NCI-H1048 (cell line): ENCODE measurements around the gene PRMT7.

Experiments
- DNase-seq: peaks from one replicate; lab custom pipeline; 2025; lab: John Stamatoyannopoulos, UW

Gene PRMT7

DNA sequence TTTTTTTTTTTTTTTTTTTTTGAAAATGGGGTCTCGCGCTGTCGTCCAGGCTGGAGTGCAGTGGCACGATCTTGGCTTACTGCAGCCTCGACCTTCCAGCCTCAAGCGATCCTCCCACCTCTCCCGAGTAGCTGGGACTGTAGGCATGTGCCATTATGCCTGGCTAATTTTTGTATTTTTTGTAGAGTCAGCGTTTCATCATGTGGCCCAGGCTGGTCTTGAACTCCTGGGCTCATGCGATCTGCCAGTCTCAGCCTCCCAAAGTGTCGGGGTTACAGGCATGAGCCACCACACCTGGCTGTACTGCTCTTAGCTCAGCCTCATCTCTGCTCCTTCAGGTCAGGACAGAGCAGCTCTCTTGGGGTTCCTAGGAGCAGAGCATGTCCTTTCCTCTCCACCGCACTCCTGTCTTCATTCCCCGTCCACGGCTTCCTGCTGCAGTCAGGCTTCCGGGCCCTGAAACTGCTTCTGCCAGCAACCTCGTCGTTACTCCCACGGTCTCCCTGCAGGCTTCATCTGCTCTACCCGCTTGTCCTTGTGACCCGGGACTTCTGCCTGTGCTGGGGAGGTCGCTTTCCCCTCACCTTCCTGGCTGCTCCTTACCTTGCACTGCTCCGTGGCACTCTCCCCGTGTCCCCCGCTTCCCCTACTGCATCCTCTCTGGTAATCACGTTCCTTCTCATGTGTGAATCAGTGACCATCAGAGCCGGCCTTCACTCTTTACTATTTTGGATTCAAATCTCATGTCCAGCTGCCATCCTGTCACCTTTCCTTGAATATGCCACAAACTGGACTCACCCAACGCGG, 38.0 kb downstream of the PRMT7 start:
- no peak for DNase-seq

DNA sequence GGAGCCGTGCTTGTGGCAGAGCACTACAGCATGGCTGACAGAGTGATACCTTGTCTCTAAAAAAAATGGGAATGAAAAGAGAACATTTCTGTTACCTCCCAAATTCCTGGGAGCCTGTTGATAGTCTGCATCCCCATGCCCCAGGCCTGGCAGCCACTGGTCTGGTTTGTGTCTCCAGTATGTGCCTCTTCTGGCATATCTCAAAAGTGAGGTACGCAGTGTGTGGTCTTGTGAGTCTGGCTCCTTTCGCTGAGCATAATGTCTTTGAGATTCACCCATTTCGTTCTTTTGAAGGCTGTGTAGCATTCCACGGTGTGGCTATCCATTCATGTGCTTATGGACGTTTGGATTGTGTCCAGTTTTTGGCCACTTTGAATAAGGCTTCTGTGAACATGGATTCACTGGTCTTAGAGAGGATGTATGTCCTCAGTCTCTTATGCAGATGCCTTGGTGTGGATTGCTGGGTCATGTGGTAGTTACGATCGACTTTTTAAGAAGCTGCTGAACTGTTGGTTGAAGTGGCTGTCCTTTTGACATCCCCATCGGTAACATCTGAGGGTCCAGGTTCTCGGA, 39.1 kb downstream of the PRMT7 start:
- no peak for DNase-seq

DNA sequence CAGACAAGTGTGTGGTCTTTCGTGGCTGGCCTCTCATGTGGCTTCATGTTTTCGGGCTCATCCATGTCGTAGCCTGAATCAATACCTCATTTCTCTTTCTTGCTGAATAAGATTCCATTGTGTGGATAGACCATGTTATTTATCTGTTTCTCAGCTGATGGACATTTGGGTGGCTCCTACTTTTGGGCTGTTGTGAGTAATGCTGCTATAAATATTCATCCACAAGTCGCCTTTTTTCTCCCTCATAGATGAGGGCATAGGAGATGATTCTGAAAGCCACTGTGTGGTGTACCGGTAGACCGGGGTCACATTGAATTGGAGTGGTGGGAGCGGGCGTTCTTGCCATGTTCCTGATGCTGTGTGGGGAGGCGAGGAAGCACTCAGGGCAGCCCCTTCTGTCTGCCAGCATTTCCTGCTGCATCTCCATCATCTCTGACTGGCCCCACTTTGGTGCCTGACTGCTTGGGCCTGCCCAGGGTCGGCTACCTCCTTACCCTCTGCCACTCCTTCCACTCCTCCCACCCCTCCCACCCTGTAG, 40.1 kb downstream of the PRMT7 start:
- DNase-seq: no peak

DNA sequence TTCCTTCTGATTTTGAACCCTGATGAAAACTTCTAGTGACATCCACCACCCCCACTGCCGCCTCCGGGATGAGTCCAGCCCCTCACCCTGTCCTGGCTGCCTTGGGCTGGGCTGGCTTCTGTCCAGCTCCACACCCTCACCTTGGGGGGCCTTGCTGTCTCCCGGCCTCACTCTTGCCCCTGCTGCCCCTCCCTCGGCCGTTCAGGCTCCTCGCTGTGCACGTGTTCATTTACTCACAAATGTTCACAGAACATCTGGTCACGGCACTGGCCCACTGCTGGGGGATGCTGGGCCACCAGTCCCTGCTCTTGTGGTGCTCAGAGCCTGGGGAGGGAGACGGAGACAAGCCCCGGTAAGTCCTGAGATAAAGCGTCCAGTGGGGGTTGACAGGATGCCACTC, 40.6 kb downstream of the PRMT7 start:
- no peak for DNase-seq

DNA sequence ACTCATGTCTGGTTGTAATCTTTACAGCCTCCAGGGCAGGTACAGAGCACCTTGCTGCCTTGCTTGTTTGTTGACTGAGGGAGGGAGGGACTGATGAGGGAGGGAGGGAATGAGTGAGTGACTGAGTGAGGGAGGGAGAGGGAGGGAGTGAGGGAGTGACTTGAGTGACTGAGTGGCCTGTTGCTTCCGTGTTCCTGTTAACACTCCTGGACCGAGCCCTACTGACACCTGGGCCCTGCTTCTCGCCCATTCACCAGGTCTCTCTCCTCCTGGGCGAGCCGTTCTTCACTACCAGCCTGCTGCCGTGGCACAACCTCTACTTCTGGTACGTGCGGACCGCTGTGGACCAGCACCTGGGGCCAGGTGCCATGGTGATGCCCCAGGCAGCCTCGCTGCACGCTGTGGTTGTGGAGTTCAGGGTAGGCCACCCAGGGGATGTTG, 41.2 kb downstream of the PRMT7 start:
- DNase-seq: no peak

DNA sequence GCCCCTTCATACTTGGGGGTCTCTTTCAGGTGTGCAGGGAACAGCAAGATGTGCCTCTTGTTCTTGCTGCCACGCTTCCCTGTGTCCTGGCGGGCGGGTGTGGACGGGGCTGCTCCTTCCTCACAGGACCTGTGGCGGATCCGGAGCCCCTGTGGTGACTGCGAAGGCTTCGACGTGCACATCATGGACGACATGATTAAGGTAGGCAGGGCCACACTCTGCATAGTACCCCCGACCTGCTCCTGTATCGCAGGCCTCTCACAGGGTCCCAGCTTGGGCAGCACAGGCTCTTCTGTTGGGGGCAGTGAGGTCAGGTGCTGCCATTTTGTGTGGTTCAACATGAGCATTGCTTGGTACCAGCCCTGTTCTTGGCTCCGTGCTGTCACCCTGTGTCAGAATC, 42.5 kb downstream of the PRMT7 start:
- no peak for DNase-seq

DNA sequence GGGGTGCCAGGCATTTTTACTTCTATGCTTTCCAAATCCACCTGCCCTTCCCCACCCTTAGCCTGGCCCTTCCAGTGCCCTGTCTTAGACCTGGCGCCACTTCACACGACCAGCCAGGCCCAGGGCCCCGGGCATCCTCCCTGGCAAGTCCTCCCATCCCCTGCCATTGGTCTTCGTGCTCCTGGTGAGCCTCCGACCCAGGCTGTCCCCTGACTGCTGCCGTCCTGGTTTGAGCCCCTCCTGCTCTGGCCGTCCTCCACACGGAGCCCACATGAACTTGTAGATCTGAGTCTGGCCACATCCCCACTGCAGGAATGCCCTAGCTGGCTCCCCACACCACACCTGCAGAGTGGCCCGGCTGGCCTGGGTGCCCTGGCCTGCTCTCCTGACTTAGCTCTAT, 44.0 kb downstream of the PRMT7 start:
- no peak for DNase-seq

DNA sequence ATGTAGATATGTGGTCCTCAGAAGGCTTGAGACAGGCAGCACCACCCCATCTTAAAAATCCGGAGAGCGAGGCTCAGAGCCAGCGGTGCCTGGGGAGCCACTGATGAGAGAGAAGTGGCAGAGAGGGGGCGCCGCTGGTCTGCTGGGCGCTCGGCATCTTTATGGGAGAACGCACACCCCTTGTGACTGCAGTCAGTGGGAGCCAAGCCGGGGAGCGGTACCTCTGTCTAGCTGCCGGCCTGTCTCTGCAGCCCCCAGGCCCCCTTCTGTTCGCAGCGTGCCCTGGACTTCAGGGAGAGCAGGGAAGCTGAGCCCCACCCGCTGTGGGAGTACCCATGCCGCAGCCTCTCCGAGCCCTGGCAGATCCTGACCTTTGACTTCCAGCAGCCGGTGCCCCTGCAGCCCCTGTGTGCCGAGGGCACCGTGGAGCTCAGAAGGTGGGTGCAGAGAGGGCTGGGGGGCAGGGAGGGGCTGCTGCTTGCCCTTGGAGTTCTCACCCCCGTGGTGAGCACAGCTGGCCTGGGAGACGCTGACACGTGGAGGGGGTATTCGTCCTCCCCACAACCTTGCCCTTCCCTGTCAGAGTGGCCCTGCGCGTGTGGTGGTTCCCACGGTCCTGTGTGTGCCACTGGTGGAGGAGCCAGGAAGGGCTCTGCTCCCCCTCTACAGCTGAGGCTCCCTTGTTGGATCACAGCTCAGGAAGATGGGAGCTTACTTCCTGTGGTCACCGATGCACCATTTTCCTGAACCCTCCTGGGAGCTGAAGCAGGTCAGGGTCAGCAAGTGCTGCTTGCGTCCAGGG, 44.8 kb downstream of the PRMT7 start:
- no peak for DNase-seq

DNA sequence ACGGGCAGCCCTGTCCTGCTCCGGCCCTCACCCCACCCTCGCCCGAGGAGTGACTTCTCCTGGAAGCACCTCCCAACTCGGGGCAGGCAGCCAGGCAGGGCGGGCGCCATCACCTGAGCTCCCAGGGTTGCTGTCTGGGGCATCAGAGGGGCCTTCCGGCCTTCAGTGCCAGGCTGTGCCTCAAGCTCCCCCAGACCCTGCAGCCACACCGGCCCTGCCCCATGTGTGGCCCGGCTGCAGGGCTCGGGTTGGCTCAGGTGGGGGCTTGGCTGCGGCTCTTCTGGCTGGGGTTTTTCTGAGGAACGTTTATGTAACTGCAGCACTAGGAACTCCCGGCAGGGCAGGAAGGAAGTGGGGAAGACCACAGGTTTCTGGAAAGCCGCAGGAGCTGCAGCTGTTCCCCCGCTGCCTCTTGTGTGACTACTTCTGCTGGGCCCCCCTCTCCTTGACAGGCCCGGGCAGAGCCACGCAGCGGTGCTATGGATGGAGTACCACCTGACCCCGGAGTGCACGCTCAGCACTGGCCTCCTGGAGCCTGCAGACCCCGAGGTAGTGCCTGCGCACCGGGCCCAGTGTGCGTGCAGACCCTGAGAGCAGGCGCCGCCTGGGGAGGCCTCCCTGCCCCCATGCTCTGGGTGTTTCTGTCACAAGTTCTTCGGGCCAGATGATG, 45.6 kb downstream of the PRMT7 start:
- no peak for DNase-seq

DNA sequence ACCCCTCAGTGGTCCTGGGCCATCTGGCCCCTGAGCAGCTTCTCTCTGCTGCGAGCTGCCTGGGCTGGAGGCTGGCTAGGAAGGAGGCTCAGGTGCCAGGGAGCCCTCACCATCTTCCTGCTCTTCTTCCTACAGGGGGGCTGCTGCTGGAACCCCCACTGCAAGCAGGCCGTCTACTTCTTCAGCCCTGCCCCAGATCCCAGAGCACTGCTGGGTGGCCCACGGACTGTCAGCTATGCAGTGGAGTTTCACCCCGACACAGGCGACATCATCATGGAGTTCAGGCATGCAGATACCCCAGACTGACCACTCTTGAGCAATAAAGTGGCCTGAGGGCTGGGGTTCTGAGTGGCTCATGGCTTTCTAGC, 46.1 kb downstream of the PRMT7 start:
- DNase-seq: no peak

DNA sequence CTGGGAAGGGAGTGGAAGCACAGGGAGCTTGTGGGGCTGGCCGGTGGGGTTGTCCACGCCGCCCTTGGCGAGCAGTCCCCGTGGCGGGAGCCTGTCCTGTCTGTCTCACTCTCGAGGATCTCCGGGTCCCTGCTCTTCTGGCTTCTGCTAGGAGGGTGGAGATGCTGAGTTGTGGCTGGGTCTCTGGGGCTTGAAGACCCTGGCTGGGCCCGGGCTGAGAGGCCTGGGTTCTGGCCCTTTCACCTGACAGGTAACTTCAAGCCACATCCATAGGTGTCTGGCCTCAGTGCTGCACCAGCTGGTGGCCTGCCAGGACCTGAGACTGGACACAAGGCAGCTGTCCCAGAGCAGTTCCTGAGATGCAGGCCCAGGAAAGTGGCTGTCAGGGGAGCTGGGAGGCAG, 46.7 kb downstream of the PRMT7 start:
- DNase-seq: no peak

DNA sequence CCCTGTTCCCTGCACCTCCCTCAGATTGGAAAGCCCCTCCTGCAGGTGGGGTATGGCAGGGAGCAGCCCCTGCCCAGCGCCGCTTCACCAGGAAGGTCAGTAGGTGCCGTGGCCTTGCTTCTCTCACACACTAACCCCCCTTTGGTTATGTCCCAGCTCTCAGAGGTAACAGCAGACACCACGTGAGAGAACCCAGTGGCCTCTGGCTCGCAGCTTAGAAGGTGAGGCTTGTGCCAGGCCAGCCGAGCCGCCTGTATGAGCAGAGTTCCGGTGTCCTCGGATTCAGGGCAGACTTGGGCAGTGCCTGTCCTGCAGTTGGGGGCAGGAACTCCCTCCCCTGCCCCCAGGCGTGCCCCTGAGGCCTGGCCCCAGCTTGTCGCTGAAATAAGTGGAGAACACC, 47.1 kb downstream of the PRMT7 start:
- no peak for DNase-seq

DNA sequence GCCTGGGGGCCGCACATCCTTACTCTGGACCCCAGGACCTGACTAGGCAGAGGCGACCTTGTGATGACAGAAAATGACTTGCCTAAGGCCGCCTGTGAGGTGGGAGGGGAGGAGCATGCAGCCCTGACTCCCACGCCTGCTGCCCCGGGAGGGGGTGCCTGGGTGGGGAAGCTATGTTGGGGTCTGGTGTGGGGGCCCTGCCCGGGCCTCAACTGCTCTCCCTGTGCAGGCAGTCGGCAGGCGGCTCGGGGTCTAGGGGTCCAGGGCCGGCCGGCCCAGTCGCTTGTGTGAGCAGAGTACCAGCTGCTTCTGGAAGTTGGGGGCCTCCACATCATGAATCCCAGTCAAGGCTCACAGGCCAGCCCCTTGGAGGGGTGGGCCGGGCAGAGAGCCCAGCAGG, 48.1 kb downstream of the PRMT7 start:
- DNase-seq: no peak

DNA sequence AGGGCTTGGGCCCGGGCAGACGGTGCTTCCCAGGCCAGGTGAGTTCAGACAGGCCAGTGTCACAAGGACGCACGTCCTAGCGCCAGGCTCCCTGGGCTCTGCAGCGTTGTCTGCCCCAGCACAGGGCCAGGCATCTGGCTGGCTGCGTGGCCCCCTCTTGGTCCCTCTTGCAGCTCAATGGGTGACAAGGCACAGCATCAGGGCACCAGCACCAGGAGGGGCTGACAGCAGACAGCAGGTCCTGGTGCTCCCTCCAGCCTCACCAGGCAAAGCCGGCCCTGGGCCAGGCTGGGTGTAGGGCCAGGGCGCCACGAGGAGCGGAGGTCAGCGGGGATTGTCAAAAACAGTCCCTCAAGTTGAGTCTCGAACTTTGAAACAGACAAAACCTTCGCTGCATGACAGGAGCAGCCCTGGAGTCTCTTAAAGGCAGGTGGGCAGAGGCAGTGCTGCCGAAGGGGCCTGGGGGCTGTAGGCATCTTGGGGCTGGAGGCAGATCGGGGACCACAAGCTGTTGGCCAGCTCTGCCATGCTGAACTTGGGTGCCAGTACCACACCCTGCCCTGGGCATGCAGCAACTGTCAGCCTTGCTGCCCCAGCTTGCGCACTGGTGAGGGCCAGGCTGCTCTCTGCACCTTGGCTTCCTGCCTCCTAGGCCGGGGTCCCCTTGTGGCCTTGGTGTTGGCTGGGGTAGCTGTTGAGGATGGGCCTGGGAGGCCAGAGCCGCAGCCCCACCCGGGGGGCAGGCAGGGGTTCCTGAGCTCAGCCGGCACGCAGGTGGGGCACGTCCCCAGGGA, 48.8 kb downstream of the PRMT7 start:
- no peak for DNase-seq

DNA sequence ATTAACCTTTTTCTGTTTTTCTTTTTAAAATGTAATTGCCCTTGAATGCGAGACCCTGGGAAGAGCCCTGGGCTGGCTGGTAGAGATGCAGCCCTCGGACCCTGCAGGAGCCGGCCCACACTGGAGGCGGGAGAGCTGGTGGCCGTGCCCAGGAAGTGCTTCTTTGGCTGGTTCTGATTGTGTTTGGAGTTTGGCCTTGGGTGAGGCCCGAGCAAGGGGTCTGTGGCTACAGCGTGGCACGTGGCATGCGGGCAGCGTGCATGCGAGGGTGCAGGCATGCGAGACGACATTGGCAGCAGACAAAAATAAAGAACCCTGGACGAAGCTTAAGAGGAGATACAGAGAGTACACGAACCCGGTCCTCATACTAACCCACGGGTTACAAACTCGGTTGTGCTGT, 49.7 kb downstream of the PRMT7 start:
- no peak for DNase-seq

DNA sequence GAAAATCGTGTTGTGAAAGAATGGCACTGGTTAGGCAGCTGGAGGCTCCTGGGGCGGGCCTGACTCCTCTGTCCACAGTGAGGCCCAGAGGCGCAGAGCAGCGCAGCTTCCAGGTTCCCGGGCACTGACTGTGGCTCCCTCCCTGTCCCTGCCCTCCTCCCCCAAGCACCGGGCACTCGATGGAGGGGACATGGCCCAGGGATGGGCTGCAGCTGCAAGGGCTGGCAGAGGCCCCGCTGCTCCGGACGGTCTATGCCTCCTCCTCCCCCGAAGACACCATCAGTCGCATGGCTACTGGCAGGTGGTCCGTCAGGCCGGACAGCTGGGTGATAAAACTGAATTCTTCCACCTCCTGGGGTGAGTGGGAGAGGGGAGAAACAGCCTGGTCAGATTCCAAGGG, 50.1 kb downstream of the PRMT7 start:
- no peak for DNase-seq

DNA sequence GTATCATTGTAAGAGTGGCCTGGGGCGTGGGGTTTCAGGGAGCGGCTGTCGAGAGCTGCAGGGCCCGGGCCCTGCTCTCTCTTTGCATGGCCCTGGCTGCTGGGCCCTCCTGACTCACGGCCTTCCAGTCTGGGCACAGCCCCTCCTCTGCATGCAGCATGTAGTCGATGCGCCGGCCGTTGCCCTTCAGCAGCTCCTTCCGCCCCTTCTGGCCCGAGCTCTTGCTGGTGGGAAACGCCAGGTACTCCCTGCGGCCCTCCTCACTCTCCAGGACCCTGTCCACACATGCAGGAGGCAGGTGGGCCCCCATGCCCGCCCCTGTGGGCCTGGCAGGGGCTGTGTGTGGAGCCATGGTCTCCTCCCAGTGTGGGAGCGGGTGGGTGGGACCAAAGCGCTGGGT, 50.7 kb downstream of the PRMT7 start:
- no peak for DNase-seq

DNA sequence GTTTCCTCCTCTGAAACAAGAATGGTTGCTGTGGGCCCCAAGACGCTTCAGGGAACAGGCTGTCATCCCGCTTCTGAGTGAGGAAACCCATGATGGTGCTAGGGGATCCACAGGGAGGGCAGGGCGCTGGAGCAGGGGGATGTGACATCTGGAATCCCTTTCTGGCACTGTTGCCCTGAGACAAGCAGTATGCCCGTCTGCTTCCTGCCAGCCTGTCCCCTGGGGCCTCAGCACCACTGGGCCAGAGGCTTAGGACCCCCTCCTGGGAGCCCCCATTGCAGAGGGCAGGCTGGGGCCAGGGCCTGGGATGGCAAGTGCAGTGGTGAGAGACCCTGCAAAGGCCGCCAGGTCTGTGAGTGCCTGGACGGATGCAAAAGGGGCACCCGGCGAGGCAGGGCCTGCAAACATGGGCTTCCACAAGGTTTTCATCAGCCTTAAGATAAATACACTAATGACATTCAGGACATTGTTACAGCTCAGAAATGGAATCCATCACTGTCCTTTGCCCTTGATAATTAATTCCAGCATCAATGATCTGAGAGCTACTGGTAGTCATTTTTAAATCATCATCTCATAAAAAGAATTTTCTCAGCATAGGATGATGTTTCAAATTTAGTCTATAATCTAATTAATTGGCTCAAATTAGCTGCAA, 51.6 kb downstream of the PRMT7 start:
- DNase-seq: no peak

DNA sequence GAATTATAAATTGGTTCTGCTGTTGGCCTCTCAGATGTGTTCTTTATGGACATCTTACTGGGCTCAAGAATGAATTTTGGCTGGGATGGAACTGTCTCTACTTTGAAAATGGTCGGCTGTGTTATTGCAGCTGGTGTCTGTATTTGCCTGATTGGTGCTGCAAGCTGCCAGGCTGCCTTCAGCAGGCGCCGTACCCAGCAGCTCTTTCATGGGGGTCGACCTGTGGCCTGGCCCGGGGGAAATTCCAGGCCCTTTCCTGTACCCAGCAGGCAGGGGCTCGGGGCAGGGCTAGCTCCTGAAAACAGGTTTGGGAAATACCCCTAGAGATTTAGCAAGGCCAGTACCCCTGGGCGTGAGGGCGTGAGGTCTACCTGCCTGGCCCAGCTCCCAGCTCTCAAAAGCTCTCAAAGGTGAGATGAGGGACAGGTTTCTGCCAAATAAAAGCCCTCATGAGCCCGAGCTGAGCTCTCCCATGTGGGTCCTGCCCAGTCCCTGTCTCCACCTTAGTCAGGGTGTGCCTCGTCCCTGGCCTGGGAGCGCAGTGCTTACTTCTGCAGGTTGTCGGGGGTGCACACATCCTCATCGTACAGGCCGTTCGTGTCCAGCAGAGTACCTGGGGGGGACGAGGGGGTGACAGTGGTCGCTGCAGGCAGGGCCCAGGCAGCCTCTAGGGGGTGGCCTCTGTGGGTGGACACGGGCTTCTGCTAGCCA, 52.3 kb downstream of the PRMT7 start:
- no peak for DNase-seq
